Activated CD4-positive, alpha-beta T cell treated with anti-CD3 and anti-CD28 coated beads, Interleukin-2, Interleukin-6, amounts not matched to agents 100 ng/mL and 50 ng/mL, durations not matched to agents 16 hours and 8 hours (primary cell): ENCODE results near the gene MYADML2.

Source experiments
- DNase-seq: peaks from one replicate; pipeline ENCODE4 v3.0.0-alpha.2; 2020

Gene MYADML2

DNA sequence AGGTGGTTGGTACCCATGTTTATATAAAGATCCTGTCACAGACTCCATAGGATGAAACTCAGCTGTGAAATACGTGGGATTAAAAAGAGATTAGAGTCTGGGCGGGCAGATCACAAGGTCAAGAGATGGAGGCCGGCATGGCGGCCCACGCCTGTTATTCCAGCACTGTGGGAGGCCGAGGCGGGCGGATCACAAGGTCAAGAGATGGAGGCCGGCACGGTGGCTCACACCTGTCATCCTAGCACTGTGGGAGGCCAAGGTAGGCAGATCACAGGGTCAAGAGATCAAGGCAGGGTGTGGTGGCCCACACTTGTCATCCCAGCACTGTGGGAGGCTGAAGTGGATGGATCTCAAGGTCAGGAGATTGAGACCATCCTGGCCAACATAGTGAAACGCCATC lies 51.6 kb downstream of the MYADML2 start:
- no peak for DNase-seq

GRCh38 chr17:81891303-81891552 lies 55.8 kb downstream of the MYADML2 start:
- no peak for DNase-seq

GRCh38 chr17:81890447-81891302 lies 56.4 kb downstream of the MYADML2 start:
- no peak for DNase-seq
